ENCODE measurements around the gene CLK1. TPM values are rescaled to one million over a fixed set of nuclear protein-coding genes. Genes with fewer than 3 reads are reported as not detected.

Gene CLK1
- total and polyA plus RNA-seq, 2 of the 13 experiments (the other 11 are each of a cell fraction or from before 2014, with no cell fraction given) = 66.6 to 101 TPM

GRCh38 chr2:200812122-200813022 is 52.1 kb downstream of the CLK1 start (continued):
- TF ChIP-seq, protein P1, sequence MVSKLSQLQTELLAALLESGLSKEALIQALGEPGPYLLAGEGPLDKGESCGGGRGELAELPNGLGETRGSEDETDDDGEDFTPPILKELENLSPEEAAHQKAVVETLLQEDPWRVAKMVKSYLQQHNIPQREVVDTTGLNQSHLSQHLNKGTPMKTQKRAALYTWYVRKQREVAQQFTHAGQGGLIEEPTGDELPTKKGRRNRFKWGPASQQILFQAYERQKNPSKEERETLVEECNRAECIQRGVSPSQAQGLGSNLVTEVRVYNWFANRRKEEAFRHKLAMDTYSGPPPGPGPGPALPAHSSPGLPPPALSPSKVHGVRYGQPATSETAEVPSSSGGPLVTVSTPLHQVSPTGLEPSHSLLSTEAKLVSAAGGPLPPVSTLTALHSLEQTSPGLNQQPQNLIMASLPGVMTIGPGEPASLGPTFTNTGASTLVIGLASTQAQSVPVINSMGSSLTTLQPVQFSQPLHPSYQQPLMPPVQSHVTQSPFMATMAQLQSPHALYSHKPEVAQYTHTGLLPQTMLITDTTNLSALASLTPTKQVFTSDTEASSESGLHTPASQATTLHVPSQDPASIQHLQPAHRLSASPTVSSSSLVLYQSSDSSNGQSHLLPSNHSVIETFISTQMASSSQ (IDR thresholded peaks at IDR 0.05; ENCODE audit: low read depth) = no peak
- TF ChIP-seq, protein P1 (CRISPR knock-in tag; IDR thresholded peaks at IDR 0.05; ENCODE audit: borderline replicate concordance) = peak; percentile 54; the same call in 1 of the 2 replicates
- no peak; a peak in 2 of 4 replicates for TF ChIP-seq POLR2A (IDR thresholded peaks at IDR 0.05; ENCODE audit: insufficient read depth in 1 of 2, low read depth in 2 of 2, low read length in 2 of 2)
- no peak for TF ChIP-seq PHB2 (IDR thresholded peaks at IDR 0.05; ENCODE audit: partially characterized antibody)
- TF ChIP-seq EED (CRISPR knock-in tag; IDR thresholded peaks at IDR 0.05) = no peak; the same call in 1 of the 2 replicates
- peak; percentile 86 for TF ChIP-seq MTA1 (CRISPR knock-in tag; IDR thresholded peaks at IDR 0.05; ENCODE audit: borderline replicate concordance)
- TF ChIP-seq ATF6 (CRISPR knock-in tag; conservative IDR thresholded peaks at IDR 0.05) = no peak
- peak; percentile 44 for TF ChIP-seq ZNF407 (CRISPR knock-in tag; IDR thresholded peaks at IDR 0.05; ENCODE audit: not compliant biosample characterization)
- TF ChIP-seq RFX1 (IDR thresholded peaks at IDR 0.05) = no peak
- TF ChIP-seq SAP130 (CRISPR knock-in tag; IDR thresholded peaks at IDR 0.05; ENCODE audit: low read depth) = peak; percentile 78; the same call in 1 of the 2 replicates
- TF ChIP-seq ZNF34 (CRISPR knock-in tag; IDR thresholded peaks at IDR 0.05; ENCODE audit: borderline replicate concordance) = no peak; the same call in 1 of the 2 replicates
- TF ChIP-seq CERS6 (CRISPR knock-in tag; IDR thresholded peaks at IDR 0.05) = no peak
- TF ChIP-seq RBAK (CRISPR knock-in tag; IDR thresholded peaks at IDR 0.05) = no peak; the same call in 1 of the 2 replicates
